Hepatocyte (in vitro differentiated cells): ENCODE results near the gene FNDC3B. TPM values are rescaled to one million over a fixed set of nuclear protein-coding genes. Genes with fewer than 3 reads are reported as not detected.

ENCODE experiments used
- DNase-seq: peaks from one replicate; pipeline ENCODE4 v3.0.0-alpha.2; 2016; ENCODE audit warnings: low spot score
- H2AFZ ChIP-seq: fragments of 200-600 bp; sonication (generic); 2 replicates; pipeline ENCODE4 v1.6.0; 2016; ENCODE audit warnings: antibody characterized with exemption, mild to moderate bottlenecking
- H3K27ac ChIP-seq: fragments of 200-600 bp; sonication (generic); 2 replicates; pipeline ENCODE4 v1.5.1; 2016; ENCODE audit warnings: mild to moderate bottlenecking
- H3K27me3 ChIP-seq: fragments of 200-600 bp; sonication (generic); 2 replicates; pipeline ENCODE4 v1.6.1; 2016
- H3K36me3 ChIP-seq: fragments of 200-600 bp; sonication (generic); replicated peaks from 2 replicates; pipeline ENCODE4 v1.5.1; 2016; ENCODE audit warnings: low read depth; ENCODE audit not compliant: insufficient read depth
- H3K4me1 ChIP-seq: fragments of 200-600 bp; sonication (generic); 2 replicates; pipeline ENCODE4 v1.5.1; 2016; ENCODE audit warnings: mild to moderate bottlenecking, moderate library complexity; ENCODE audit not compliant: insufficient read depth
- H3K4me2 ChIP-seq: fragments of 200-600 bp; sonication (generic); 2 replicates; pipeline ENCODE4 v1.6.0; 2016
- H3K4me3 ChIP-seq: fragments of 200-600 bp; sonication (generic); 2 replicates; pipeline ENCODE4 v1.5.1; 2016; ENCODE audit warnings: mild to moderate bottlenecking
- H3K79me2 ChIP-seq: fragments of 200-600 bp; sonication (generic); 2 replicates; pipeline ENCODE4 v1.6.0; 2017; ENCODE audit warnings: mild to moderate bottlenecking
- H3K9me2 ChIP-seq: fragments of 200-600 bp; sonication (generic); replicated peaks from 2 replicates; pipeline ENCODE4 v1.6.0; 2017; ENCODE audit warnings: mild to moderate bottlenecking; ENCODE audit not compliant: insufficient read depth
- H3K9me3 ChIP-seq: fragments of 200-600 bp; sonication (generic); 2 replicates; pipeline ENCODE4 v1.5.1; 2016; ENCODE audit warnings: low read depth, mild to moderate bottlenecking
- H4K20me1 ChIP-seq: fragments of 200-600 bp; sonication (generic); 2 replicates; pipeline ENCODE4 v1.6.0; 2016; ENCODE audit warnings: mild to moderate bottlenecking; ENCODE audit not compliant: insufficient read depth, poor library complexity, severe bottlenecking
- EZH2 ChIP-seq: fragments of 200-600 bp; sonication (generic); IDR thresholded peaks from 2 replicates; pipeline ENCODE4 v1.6.1; 2016; ENCODE audit warnings: antibody characterized with exemption, mild to moderate bottlenecking, borderline replicate concordance
- EZH2phosphoT487 ChIP-seq: fragments of 200-600 bp; sonication (generic); IDR thresholded peaks from one replicate; pipeline ENCODE4 v1.6.1; 2018; ENCODE audit warnings: antibody characterized with exemption, mild to moderate bottlenecking, low read depth, moderate library complexity; ENCODE audit not compliant: unreplicated experiment, severe bottlenecking
- WGBS: methylation state at CpG from one replicate; pipeline ENCODE4 v1.1.6; 2016; ENCODE audit warnings: low lambda C conversion rate; ENCODE audit errors: missing lambda C conversion rate; 5-methylcytosine and 5-hydroxymethylcytosine counted together
- polyA plus RNA-seq: library from polyadenylated mRNA; unstranded; fragments of >200 nt; fragmentation: Nextera tagmentation; extraction: Ambion mirVana; gene quantifications from 2 replicates; pipeline ENCODE4 v1.2.1, GENCODE V29; 2016
- total RNA-seq: library from RNA; depleted of rRNA; stranded (reverse); fragments of >200 nt; gene quantifications from 2 replicates; pipeline ENCODE4 v1.2.3, GENCODE V29; 2014
- TF ChIP-seq, protein P1 (sequence below): fragments of 200-600 bp; sonication (generic); IDR thresholded peaks from 2 replicates; pipeline ENCODE4 v1.5.1; 2016; ENCODE audit warnings: antibody characterized with exemption, mild to moderate bottlenecking; ENCODE audit not compliant: poor library complexity

FNDC3B gene
- total and polyA plus RNA-seq, 2 experiments from 2014 or later: 61.2 to 113 TPM

DNA sequence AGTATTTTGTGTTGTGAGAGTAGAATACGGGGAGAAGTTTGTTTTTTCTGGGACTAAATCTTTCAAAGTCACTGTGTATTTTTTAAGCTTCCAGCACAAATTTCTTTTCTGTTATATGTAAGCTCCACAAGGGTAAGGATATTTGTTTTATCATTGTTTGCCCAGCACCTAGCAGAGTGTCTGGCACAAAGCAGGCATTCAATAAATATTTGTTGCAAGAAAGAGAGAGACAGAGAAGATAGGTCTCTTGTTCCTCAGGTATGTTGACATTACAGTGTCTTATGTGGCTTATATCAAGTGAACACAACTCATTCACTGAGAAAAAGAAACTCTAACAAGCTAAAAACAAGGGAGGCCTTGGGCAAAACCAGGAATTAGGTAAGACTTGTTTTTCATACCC is 26.6 kb upstream of the FNDC3B start:
- Histone ChIP-seq H4K20me1 (no peaks in the 10 kb centered on the region), H3K9me2 (no peaks in the 10 kb centered on the region), H2AFZ (no peak overlapping the region), H3K9me3 (no peaks in the 10 kb centered on the region), H3K36me3 (no peaks in the 10 kb centered on the region), H3K4me1 (no peaks in the 10 kb centered on the region), H3K4me3 (no peak overlapping the region), H3K27ac (no peak overlapping the region), H3K4me2 (no peak overlapping the region), H3K79me2 (no peaks in the 10 kb centered on the region), H3K27me3 (no peaks in the 10 kb centered on the region)
- no peak for DNase-seq
- 86% methylated on average over 1 of the region's 1 CpG for WGBS
- no peak for TF ChIP-seq EZH2
- TF ChIP-seq, protein P1, sequence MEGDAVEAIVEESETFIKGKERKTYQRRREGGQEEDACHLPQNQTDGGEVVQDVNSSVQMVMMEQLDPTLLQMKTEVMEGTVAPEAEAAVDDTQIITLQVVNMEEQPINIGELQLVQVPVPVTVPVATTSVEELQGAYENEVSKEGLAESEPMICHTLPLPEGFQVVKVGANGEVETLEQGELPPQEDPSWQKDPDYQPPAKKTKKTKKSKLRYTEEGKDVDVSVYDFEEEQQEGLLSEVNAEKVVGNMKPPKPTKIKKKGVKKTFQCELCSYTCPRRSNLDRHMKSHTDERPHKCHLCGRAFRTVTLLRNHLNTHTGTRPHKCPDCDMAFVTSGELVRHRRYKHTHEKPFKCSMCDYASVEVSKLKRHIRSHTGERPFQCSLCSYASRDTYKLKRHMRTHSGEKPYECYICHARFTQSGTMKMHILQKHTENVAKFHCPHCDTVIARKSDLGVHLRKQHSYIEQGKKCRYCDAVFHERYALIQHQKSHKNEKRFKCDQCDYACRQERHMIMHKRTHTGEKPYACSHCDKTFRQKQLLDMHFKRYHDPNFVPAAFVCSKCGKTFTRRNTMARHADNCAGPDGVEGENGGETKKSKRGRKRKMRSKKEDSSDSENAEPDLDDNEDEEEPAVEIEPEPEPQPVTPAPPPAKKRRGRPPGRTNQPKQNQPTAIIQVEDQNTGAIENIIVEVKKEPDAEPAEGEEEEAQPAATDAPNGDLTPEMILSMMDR: no peak
- TF ChIP-seq EZH2phosphoT487: no peak

DNA sequence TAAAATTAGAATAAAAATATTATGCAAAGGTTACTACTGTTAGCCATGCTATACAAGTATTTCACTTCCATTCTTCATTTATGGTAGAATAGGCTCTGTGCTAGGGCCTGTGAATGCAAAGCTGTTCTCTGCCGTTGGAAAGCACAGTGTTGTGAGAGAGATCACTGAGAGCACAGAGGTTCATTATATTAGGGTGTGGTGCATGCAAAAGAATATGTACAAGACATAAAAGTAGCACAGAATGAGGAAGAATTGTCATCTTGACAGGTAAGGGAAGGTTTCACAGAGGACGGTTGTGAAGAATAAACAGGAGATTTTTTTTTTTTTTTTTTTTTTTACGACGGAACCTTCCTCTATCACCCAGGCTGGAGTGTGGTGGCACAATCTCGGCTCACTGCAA is 25.2 kb upstream of the FNDC3B start:
- H3K4me1 ChIP-seq: no peaks in the 10 kb centered on the region
- no peaks in the 10 kb centered on the region for H3K9me2 ChIP-seq
- TF ChIP-seq EZH2 (no peak), EZH2phosphoT487 (no peak)
- TF ChIP-seq, protein P1: no peak
- H4K20me1 ChIP-seq: no peaks in the 10 kb centered on the region
- no peak overlapping the region for H3K27ac ChIP-seq
- H3K36me3 ChIP-seq: no peaks in the 10 kb centered on the region
- no peak for DNase-seq
- no peak overlapping the region for H3K4me2 ChIP-seq
- 81% methylated on average over 5 of the region's 5 CpGs for WGBS
- no peak overlapping the region for H3K4me3 ChIP-seq
- no peaks in the 10 kb centered on the region for H3K79me2 ChIP-seq
- H3K27me3 ChIP-seq: no peaks in the 10 kb centered on the region
- no peak overlapping the region for H2AFZ ChIP-seq
- H3K9me3 ChIP-seq: no peaks in the 10 kb centered on the region

DNA sequence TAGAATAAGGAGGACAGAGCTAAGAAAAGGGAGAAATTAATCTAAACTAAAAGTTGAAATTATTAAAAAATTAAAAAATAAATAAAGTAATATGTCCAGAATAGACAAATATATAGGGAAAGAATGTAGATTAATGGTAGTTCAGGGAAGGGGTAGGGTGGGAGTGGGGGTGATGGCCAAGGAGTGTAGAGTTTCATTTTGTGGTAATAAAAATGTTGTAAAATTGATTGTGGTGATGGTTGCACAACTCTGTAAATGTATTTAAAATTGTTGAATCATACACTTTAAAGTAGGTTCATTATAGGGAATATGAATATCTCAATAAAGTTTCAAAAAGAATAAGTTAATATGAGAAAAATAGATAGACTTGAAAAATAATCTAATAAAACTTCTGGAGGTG is 21.0 kb upstream of the FNDC3B start:
- Histone ChIP-seq H3K27ac (no peak overlapping the region), H3K4me1 (no peaks in the 10 kb centered on the region), H4K20me1 (no peaks in the 10 kb centered on the region), H3K79me2 (no peaks in the 10 kb centered on the region), H3K27me3 (no peaks in the 10 kb centered on the region), H3K36me3 (no peaks in the 10 kb centered on the region), H3K4me3 (no peak overlapping the region), H3K9me3 (no peaks in the 10 kb centered on the region), H2AFZ (no peak overlapping the region), H3K9me2 (no peaks in the 10 kb centered on the region), H3K4me2 (no peak overlapping the region)
- TF ChIP-seq EZH2phosphoT487 (no peak), EZH2 (no peak)
- TF ChIP-seq, protein P1: no peak
- DNase-seq: no peak

DNA sequence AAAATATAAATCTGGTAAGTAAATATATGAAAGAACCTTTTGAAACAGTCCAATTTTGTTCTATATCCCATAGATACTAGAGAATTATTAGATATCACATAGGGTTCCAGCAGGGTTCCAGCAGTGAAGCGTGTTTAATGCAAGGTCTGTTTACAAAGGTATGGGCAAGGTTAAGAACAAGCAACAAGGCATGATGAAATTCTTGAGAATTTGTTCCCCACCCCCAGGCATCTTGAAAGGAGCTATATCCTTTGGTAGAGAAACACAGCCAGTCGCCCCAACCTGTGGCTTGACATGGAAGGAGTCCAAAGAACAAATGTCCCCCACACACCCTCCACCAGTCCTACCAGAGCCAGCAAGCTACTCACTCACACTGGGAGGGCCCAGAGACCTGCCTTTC is 18.6 kb upstream of the FNDC3B start:
- DNase-seq: no peak
- Histone ChIP-seq H3K4me3 (no peak overlapping the region), H3K27me3 (no peaks in the 10 kb centered on the region), H3K79me2 (no peaks in the 10 kb centered on the region), H3K9me3 (no peaks in the 10 kb centered on the region), H3K4me1 (no peaks in the 10 kb centered on the region), H3K4me2 (no peak overlapping the region), H2AFZ (no peak overlapping the region), H3K27ac (no peak overlapping the region), H3K9me2 (no peaks in the 10 kb centered on the region), H4K20me1 (no peaks in the 10 kb centered on the region), H3K36me3 (no peaks in the 10 kb centered on the region)
- 92% methylated on average over 2 of the region's 2 CpGs for WGBS
- TF ChIP-seq, protein P1: no peak
- TF ChIP-seq EZH2: no peak
- no peak for TF ChIP-seq EZH2phosphoT487
